GM12892 (cell line): Measurements from ENCODE around the gene CABCOCO1.

Experiments
- POLR2A ChIP-seq: IDR thresholded peaks from 2 replicates; pipeline ENCODE4 v1.6.1; 2011; ENCODE audit warnings: low read depth, low read length, control low read depth
- POLR2AphosphoS5 ChIP-seq: IDR thresholded peaks from 2 replicates; pipeline ENCODE4 v1.6.1; 2011; ENCODE audit warnings: low read depth, low read length, control low read depth
- TAF1 ChIP-seq: IDR thresholded peaks from 2 replicates; pipeline ENCODE4 v1.6.1; 2011; ENCODE audit warnings: low read depth, mild to moderate bottlenecking, control low read depth, low read length, borderline replicate concordance

GRCh38 chr10:61746377-61746776, 83.6 kb downstream of the CABCOCO1 start:
- no peak for TF ChIP-seq POLR2AphosphoS5
- no peak for TF ChIP-seq POLR2A
- TF ChIP-seq TAF1 = no peak
